GM12873 (cell line): Measurements from ENCODE around the gene GPC5.

ENCODE experiments used
- CTCF ChIP-seq: IDR thresholded peaks from 2 replicates; pipeline ENCODE4 v1.5.1; 2012; ENCODE audit warnings: low read depth, mild to moderate bottlenecking, moderate library complexity, low read length, control low read depth; ENCODE audit not compliant: insufficient read depth; ENCODE audit errors: missing control alignments

The GPC5 gene

DNA sequence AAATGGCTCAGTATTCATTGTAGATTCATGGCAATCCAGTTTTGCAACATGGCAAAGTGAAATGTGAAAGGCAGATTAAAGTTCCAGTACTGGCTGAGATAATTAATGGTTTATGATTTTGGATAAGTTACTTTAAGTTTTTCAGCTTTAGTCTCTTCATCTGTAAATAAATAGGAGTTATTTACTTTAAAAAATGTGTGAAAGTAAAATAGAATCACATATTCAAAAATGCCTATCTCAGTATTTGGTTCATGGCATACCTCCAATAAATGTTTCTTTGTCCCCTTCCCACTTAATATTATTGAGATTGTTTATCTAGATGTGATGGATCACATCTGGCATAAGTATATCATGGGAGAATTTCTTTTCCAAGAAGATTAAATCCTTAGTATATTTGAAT lies 426.0 kb downstream of the GPC5 start:
- TF ChIP-seq CTCF: no peak

DNA sequence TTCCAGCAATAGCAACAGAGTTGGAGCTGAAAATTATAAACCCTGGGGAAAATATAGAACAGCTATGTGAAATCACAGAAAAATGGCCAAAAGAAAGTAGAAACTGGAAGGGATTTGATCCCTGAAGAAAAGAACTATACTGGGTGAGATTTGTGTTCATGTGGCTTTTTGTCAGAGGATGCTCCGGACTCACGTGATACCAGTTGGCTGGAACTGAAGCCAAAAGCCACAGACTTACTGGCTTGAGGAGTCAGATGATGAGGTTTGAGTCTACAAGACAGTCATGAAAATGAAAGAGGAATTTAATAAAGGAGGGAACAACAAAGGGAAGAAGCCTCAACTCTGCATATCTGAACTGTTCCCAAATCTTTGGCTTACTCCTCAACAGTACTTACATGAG lies 427.1 kb downstream of the GPC5 start:
- no peak for TF ChIP-seq CTCF

GRCh38 chr13:91836553-91836952 lies 438.1 kb downstream of the GPC5 start:
- no peak for TF ChIP-seq CTCF

DNA sequence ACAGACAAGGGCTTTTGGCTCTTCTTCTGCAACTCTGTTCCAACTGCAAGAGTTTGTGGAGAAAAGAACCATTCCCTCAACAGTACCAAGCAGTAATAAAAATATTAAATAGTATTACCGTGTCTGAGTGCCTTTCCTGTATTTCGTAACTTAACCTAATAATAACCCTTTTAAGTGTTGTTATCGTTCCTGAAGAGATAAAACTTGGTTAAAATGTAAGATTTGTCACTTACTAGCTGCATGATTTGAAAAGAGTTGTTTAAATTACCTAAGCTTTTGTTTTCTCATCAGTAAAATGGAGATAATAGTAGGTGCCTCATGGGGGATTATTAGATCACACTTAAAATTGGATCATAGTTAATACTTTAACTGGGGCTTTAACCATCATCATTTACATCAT lies 447.2 kb downstream of the GPC5 start:
- no peak for TF ChIP-seq CTCF

DNA sequence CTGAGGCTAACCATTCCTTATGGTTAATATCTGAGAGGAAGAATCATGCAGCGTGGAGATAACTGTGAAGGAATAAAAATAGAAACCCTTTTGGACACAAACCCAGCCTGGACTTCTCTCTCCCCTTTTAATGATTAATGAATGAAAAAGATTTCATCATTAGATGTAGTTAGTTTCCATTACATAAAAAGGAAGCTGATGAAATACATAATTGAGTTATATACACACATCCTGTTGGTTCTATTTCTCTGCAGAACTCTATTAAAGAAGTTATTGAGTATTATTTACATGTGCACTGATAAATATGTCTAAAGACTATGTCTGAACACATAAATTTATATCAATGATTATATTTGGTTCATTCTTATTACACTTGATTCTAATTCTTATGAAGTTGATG lies 465.3 kb downstream of the GPC5 start:
- no peak for TF ChIP-seq CTCF

DNA sequence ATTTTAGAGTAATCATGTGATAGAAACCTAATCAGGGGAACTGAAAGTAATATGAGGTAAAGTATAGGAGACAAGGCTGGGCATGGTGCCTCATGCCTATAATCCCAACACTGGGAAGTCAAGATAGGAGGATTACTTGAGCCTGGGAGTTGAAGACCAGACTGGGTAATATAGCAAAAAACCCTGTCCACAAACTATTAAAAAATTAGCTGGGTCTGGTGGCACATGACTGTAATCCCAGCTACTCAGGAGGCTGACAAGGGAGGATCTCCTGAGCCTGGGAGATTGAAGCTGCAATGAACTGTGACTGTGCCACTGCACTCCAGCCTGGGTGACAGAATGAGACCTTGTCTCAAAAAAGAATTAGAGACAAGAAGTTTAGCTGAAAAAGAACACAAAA lies 469.9 kb downstream of the GPC5 start:
- no peak for TF ChIP-seq CTCF

DNA sequence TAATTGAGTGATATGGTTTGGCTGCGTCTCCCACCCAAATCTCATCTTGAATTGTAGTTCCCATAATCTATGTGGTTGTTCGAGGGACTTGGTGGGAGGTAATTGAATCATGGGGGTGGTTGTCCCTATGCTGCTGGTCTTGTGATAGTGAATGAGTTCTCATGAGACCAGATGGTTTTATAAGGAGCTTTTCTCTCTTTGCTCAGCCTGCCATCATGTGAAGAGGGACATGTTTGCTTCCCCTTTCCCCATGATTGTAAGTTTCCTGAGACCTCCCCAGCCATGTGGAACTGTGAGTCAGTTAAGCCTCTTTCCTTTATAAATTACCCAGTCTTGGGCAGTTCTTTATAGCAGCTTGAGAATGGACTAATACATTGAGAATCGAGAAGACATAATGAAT lies 480.1 kb downstream of the GPC5 start:
- no peak for TF ChIP-seq CTCF

DNA sequence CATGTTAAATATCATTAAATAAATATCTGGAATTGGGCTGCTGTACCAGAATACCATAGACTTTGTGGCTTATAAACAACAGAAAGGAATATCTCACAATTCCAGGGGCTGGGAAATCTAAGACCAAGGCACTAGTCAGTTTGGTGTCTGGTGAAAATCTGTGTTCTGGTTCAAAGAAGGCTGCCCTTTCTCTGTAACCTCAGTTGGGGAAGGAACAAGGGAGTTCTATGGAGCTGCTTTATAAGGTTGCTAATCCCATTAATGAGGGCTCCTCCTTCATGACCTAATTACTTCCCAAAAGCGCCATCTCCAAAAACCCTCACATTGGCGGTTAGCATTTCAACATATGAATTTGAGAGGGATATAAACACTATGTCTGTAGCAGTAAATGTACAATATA lies 480.9 kb downstream of the GPC5 start:
- TF ChIP-seq CTCF: no peak
